GM19324 (cell line): Measurements from ENCODE around the gene PRXL2C.
"Not testable (repeated sequence)": the region's sequence is repeated elsewhere in the genome, so short reads cannot be mapped to it uniquely, and the experiment has no call there.

ENCODE experiments used
- ATAC-seq: cut with Tn5 transposase; IDR thresholded peaks from one replicate; pipeline ENCODE4 v1.9.1; 2021; ENCODE audit warnings: mild to moderate bottlenecking, moderate library complexity; ENCODE audit not compliant: unreplicated experiment, low FRiP score

The PRXL2C gene

GRCh38 chr9:96651626-96652025, 3.5 kb downstream of the PRXL2C start:
- ATAC-seq, result no peak

GRCh38 chr9:96649620-96650324, 5.3 kb downstream of the PRXL2C start:
- no peak for ATAC-seq

- ATAC-seq, result no peak
These were observed 8.8 kb downstream of the PRXL2C start for GRCh38 chr9:96646081-96646991.

GRCh38 chr9:96644137-96644536, 11.0 kb downstream of the PRXL2C start:
- ATAC-seq, result no peak

- ATAC-seq, result no peak
These were observed 13.6 kb downstream of the PRXL2C start for GRCh38 chr9:96641514-96641913.

- ATAC-seq, result no peak
These were observed 16.3 kb downstream of the PRXL2C start for GRCh38 chr9:96638606-96639364.

- no peak for ATAC-seq
These were observed 18.7 kb downstream of the PRXL2C start for GRCh38 chr9:96636368-96636767.

GRCh38 chr9:96633579-96633978, 21.5 kb downstream of the PRXL2C start:
- ATAC-seq, result not testable (repeated sequence)

GRCh38 chr9:96626912-96627311, 28.2 kb downstream of the PRXL2C start:
- ATAC-seq, result no peak

GRCh38 chr9:96621618-96622017, 33.5 kb downstream of the PRXL2C start:
- no peak for ATAC-seq

- no peak for ATAC-seq
These were observed 34.3 kb downstream of the PRXL2C start for GRCh38 chr9:96620832-96621269.

- ATAC-seq, result no peak
These were observed 35.0 kb downstream of the PRXL2C start for GRCh38 chr9:96620181-96620514.

GRCh38 chr9:96619491-96620180, 35.5 kb downstream of the PRXL2C start, which contains the start of gene CDC14B:
CDC14B (minus strand) TSS chr9:96619843; CDS start chr9:96619378, 465 bp downstream.
- peak; percentile 86 for ATAC-seq

GRCh38 chr9:96619124-96619465, 36.0 kb downstream of the PRXL2C start:
- ATAC-seq, result peak; percentile 5

- no peak for ATAC-seq
These were observed 36.7 kb downstream of the PRXL2C start for GRCh38 chr9:96618209-96619123.

- no peak for ATAC-seq
These were observed 37.5 kb downstream of the PRXL2C start for GRCh38 chr9:96617439-96618185.

- ATAC-seq, result no peak
These were observed 38.2 kb downstream of the PRXL2C start for GRCh38 chr9:96616817-96617438.

- ATAC-seq, result no peak
These were observed 39.7 kb downstream of the PRXL2C start for GRCh38 chr9:96615411-96615810.
